ENCODE data around the gene SPAG9. TPM values are rescaled to one million over a fixed set of nuclear protein-coding genes. Genes with fewer than 3 reads are reported as not detected.
A peak's percentile ranks its signal among the peaks of the same experiment; 100 is the strongest.

Gene SPAG9
- total RNA-seq, 1 donor from 2014 or later: 72.9 TPM

DNA sequence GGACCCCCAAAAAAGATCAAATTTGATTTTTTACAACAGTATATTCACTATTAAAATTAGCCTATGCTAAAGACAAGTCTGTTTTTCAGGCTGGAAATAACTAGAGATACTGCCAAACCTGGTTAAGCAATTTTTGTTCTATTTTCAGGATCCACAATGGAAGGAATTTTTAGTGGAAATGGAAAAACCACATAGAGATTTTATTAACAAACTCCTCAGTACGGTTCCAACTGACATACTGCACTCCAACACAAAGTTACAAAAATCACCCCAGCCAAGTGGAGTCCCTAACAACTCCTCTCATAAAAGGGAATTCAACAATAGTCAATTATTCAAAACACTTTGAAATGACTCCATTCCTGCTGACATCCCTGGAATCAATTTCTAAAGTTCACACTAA lies 152.9 kb downstream of the SPAG9 start:
- no peak for DNase-seq (ENCODE audit: low spot score in 2 of 2, unreplicated experiment in 2 of 2)
- H3K4me3 Mint-ChIP-seq: no peak overlapping the region
- TF ChIP-seq, protein P1, sequence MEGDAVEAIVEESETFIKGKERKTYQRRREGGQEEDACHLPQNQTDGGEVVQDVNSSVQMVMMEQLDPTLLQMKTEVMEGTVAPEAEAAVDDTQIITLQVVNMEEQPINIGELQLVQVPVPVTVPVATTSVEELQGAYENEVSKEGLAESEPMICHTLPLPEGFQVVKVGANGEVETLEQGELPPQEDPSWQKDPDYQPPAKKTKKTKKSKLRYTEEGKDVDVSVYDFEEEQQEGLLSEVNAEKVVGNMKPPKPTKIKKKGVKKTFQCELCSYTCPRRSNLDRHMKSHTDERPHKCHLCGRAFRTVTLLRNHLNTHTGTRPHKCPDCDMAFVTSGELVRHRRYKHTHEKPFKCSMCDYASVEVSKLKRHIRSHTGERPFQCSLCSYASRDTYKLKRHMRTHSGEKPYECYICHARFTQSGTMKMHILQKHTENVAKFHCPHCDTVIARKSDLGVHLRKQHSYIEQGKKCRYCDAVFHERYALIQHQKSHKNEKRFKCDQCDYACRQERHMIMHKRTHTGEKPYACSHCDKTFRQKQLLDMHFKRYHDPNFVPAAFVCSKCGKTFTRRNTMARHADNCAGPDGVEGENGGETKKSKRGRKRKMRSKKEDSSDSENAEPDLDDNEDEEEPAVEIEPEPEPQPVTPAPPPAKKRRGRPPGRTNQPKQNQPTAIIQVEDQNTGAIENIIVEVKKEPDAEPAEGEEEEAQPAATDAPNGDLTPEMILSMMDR (IDR thresholded peaks at IDR 0.05; ENCODE audit: unreplicated experiment): no peak
- no peaks in the 10 kb centered on the region for H3K27me3 Mint-ChIP-seq (ENCODE audit: low read depth)
- no peak overlapping the region for H3K27ac Mint-ChIP-seq
- H3K36me3 Mint-ChIP-seq: peaks cover 18% of the 10 kb centered on the region
- H3K9me3 Mint-ChIP-seq: no peaks in the 10 kb centered on the region
- H3K4me1 Mint-ChIP-seq: no peaks in the 10 kb centered on the region

DNA sequence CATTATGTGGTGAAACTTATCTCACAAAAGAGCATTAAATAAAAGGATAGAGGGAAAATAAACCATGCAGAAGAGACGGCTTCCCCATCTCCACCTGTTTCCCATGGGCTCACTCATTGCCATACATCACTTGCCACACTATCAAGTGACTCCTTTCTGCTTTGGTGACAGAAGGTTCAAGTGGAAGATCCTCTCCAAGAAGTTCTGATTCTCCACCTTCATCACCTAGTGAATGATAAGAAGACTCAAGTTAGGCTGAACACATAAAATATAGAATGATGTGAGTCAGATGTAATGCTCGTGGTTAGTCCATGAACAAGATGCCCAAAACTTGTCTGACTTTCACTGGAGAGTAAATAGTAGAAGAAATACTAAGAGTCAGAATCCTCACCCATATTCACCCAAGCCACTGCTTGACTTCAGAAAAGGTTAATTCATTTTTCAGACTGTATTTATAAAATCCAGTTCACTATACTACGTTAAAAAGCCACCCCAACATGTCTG lies 154.5 kb downstream of the SPAG9 start:
- no peak for DNase-seq (ENCODE audit: low spot score in 2 of 2, unreplicated experiment in 2 of 2)
- no peaks in the 10 kb centered on the region for H3K27me3 Mint-ChIP-seq (ENCODE audit: low read depth)

DNA sequence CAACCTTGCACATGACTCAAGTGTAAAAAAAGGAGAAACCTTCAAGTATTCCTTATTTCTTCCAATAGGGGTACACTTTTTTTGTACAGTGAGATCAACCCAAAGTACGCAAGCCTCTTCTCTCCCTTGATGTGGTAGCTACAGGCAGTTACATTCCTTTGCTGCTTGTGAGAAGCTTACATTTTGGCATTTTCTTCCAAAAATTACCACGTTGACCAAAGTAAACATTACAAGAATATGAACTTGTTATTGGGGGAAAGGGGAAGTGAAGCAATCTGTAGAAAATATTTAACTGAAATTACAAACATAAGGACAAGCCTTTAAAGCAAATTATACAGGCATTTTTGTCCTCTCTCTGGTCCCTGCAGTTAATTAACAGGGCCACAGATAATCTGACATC lies 157.5 kb downstream of the SPAG9 start:
- peaks cover 7% of the 10 kb centered on the region for H3K36me3 Mint-ChIP-seq
- TF ChIP-seq, protein P1 (IDR thresholded peaks at IDR 0.05; ENCODE audit: unreplicated experiment): no peak
- H3K27ac Mint-ChIP-seq: peak overlapping the region; percentile 16
- no peak overlapping the region for H3K4me3 Mint-ChIP-seq
- no peaks in the 10 kb centered on the region for H3K9me3 Mint-ChIP-seq
- peaks cover 3% of the 10 kb centered on the region for H3K4me1 Mint-ChIP-seq
- no peaks in the 10 kb centered on the region for H3K27me3 Mint-ChIP-seq (ENCODE audit: low read depth)
- DNase-seq (ENCODE audit: low spot score in 2 of 2, unreplicated experiment in 2 of 2): no peak

More for the DNA sequence above, 154.5 kb downstream of the SPAG9 start:
- no peak overlapping the region for H3K27ac Mint-ChIP-seq
- no peaks in the 10 kb centered on the region for H3K9me3 Mint-ChIP-seq
- no peaks in the 10 kb centered on the region for H3K4me1 Mint-ChIP-seq
- no peak overlapping the region for H3K4me3 Mint-ChIP-seq
- H3K36me3 Mint-ChIP-seq: peaks cover 18% of the 10 kb centered on the region
- TF ChIP-seq, protein P1 (IDR thresholded peaks at IDR 0.05; ENCODE audit: unreplicated experiment): no peak

DNA sequence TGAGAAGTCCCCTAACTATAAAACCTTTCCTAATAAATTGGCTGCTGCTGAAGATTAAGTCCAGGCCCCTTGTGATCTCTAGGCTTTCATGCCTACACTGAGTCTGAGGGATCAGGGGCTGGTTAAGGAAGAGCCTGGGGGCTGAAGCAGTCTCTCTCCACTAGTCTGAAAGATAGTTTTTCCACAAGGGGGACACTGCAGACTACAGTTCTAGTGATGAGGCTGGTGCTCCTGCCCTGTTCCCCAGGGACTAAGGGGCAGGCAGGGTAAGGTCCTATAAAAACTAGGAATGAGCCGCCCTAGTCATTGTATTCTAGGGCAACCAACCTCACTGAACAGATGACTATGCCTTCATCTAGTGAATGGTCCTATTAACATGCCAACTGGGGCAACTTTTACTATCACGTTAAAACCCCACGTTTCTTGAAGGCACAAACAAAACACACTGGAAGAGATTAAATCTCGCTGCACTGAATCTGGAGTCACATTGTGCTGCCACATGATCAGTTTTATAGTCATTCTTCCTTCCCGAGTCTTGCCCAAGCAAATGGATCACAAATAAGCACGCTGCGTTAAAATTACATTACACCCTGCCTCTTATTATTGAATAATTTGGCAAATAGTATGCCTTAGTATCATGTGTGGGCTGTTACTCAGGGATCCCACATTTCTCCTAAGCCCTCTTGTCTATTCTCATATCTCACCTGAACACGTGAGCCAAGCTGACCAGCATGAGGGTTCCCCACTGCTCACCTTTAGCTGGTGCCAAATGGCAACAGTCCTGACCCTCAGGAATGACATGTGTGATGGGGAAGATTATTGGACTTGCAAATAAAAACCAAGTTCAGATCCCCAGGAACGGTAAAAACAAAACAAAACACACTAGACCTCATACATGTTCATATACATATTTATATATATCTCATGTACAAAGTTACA lies 159.1 kb downstream of the SPAG9 start:
- H3K4me1 Mint-ChIP-seq: peaks cover 11% of the 10 kb centered on the region

DNA sequence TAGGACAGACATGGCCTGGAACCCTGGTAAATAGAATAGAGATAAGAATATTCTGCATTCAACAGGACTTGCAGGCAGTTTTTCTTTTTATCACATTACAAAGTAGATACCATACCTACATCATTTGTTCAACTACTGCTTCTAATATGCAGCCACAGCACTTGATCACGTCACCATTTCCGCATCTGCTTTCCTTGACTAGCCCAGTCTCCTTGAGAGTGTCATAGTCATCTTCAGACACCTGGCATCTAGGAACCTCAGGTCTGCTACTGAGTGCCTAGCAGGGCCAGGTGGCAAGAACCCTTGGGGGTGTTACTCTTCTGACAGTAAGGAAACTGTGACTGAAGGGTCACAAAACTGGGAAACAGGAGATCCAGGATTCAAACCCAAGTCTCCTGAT lies 161.3 kb downstream of the SPAG9 start:
- Mint-ChIP-seq H3K27ac (no peak overlapping the region), H3K9me3 (no peaks in the 10 kb centered on the region), H3K27me3 (ENCODE audit: low read depth) (no peaks in the 10 kb centered on the region), H3K4me1 (peaks cover 30% of the 10 kb centered on the region), H3K36me3 (peaks cover 2% of the 10 kb centered on the region), H3K4me3 (no peak overlapping the region)
- DNase-seq (ENCODE audit: low spot score in 2 of 2, unreplicated experiment in 2 of 2): no peak
- TF ChIP-seq, protein P1 (IDR thresholded peaks at IDR 0.05; ENCODE audit: unreplicated experiment): no peak

More for the DNA sequence above, 159.1 kb downstream of the SPAG9 start:
- Mint-ChIP-seq H3K36me3 (peaks cover 7% of the 10 kb centered on the region), H3K4me3 (no peak overlapping the region), H3K27ac (no peak overlapping the region), H3K9me3 (no peaks in the 10 kb centered on the region), H3K27me3 (ENCODE audit: low read depth) (no peaks in the 10 kb centered on the region)
- DNase-seq (ENCODE audit: low spot score in 2 of 2, unreplicated experiment in 2 of 2): no peak
- TF ChIP-seq, protein P1 (IDR thresholded peaks at IDR 0.05; ENCODE audit: unreplicated experiment): no peak

All from mesothelial cell of epicardium (in vitro differentiated cells).